ENCODE results near the gene ZNF771. TPM values are rescaled to one million over a fixed set of nuclear protein-coding genes. Genes with fewer than 3 reads are reported as not detected.

Gene ZNF771
- 10 to 100 TPM; 21.8 to 25.7 TPM for total RNA-seq

GRCh38 chr16:30407102-30407803, at the start of gene ZNF771:
ZNF771 (plus strand) TSS chr16:30407606; CDS start chr16:30408054, 448 bp downstream.
- H3K27me3 ChIP-seq (replicated peaks; ENCODE audit: insufficient read depth): no peaks in the 10 kb centered on the region
- peaks cover 8% of the 10 kb centered on the region for H3K36me3 ChIP-seq
- peak; percentile 79 for ATAC-seq (ENCODE audit: insufficient number of reproducible peaks, low FRiP score, low read depth)
- peak within 1 kb of the TSS; percentile 87 for H3K4me3 ChIP-seq
- DNase-seq (ENCODE audit: low spot score): peak; percentile 76
- H3K9me3 ChIP-seq: no peaks in the 10 kb centered on the region
- H3K27ac ChIP-seq: peak within 1 kb of the TSS; percentile 90 to 95
- H3K4me1 ChIP-seq (ENCODE audit: control insufficient read depth in 1 of 2, low read depth in 2 of 2): peaks cover 14 to 28% of the 10 kb centered on the region in 2 donors
- TF ChIP-seq CTCF (IDR thresholded peaks at IDR 0.05): no peak

- Histone ChIP-seq H3K27ac (no peak overlapping the region), H3K36me3 (peaks cover 37% of the 10 kb centered on the region), H3K4me3 (no peak overlapping the region), H3K4me1 (ENCODE audit: control insufficient read depth in 1 of 2, low read depth in 2 of 2) (peaks cover 18 to 31% of the 10 kb centered on the region in 2 donors), H3K9me3 (no peaks in the 10 kb centered on the region), H3K27me3 (replicated peaks; ENCODE audit: insufficient read depth) (no peaks in the 10 kb centered on the region)
- no peak for ATAC-seq (ENCODE audit: insufficient number of reproducible peaks, low FRiP score, low read depth)
- TF ChIP-seq CTCF (IDR thresholded peaks at IDR 0.05): no peak
- DNase-seq (ENCODE audit: low spot score): no peak
Observed at GRCh38 chr16:30357715-30358576, 49.5 kb upstream of the ZNF771 start.

GRCh38 chr16:30358577-30358936, 48.8 kb upstream of the ZNF771 start:
- H3K4me3 ChIP-seq: no peak overlapping the region
- H3K27ac ChIP-seq: no peak overlapping the region
- H3K4me1 ChIP-seq (ENCODE audit: control insufficient read depth in 1 of 2, low read depth in 2 of 2): peaks cover 18 to 25% of the 10 kb centered on the region in 2 donors
- DNase-seq (ENCODE audit: low spot score) (no peak), ATAC-seq (ENCODE audit: insufficient number of reproducible peaks, low FRiP score, low read depth) (no peak)
- H3K27me3 ChIP-seq (replicated peaks; ENCODE audit: insufficient read depth): no peaks in the 10 kb centered on the region
- TF ChIP-seq CTCF (IDR thresholded peaks at IDR 0.05): no peak
- H3K36me3 ChIP-seq: peaks cover 35% of the 10 kb centered on the region
- no peaks in the 10 kb centered on the region for H3K9me3 ChIP-seq

- peaks cover 33% of the 10 kb centered on the region for H3K36me3 ChIP-seq
- no peak for DNase-seq (ENCODE audit: low spot score)
- TF ChIP-seq CTCF (IDR thresholded peaks at IDR 0.05): no peak
- no peak overlapping the region for H3K4me3 ChIP-seq
- ATAC-seq (ENCODE audit: insufficient number of reproducible peaks, low FRiP score, low read depth): no peak
- no peaks in the 10 kb centered on the region for H3K27me3 ChIP-seq (replicated peaks; ENCODE audit: insufficient read depth)
- H3K27ac ChIP-seq: no peak overlapping the region
- no peaks in the 10 kb centered on the region for H3K9me3 ChIP-seq
- H3K4me1 ChIP-seq (ENCODE audit: control insufficient read depth in 1 of 2, low read depth in 2 of 2): peaks cover 13 to 18% of the 10 kb centered on the region in 2 donors
Observed at GRCh38 chr16:30358990-30359870, 48.2 kb upstream of the ZNF771 start.

GRCh38 chr16:30359871-30360170, 47.6 kb upstream of the ZNF771 start:
- H3K36me3 ChIP-seq: peaks cover 33% of the 10 kb centered on the region
- no peaks in the 10 kb centered on the region for H3K9me3 ChIP-seq
- H3K27ac ChIP-seq: no peak overlapping the region
- TF ChIP-seq CTCF (IDR thresholded peaks at IDR 0.05): no peak
- peaks cover 10 to 14% of the 10 kb centered on the region in 2 donors for H3K4me1 ChIP-seq (ENCODE audit: control insufficient read depth in 1 of 2, low read depth in 2 of 2)
- H3K4me3 ChIP-seq: no peak overlapping the region
- H3K27me3 ChIP-seq (replicated peaks; ENCODE audit: insufficient read depth): no peaks in the 10 kb centered on the region
- DNase-seq (ENCODE audit: low spot score): no peak
- no peak for ATAC-seq (ENCODE audit: insufficient number of reproducible peaks, low FRiP score, low read depth)

Data from thoracic aorta (tissue), 2 donors.